ENCODE results near the gene KCNH2.
"Not testable (repeated sequence)": the region's sequence is repeated elsewhere in the genome, so short reads cannot be mapped to it uniquely, and the experiment has no call there.

The KCNH2 gene

GRCh38 chr7:150914966-150915365 lies 63.2 kb downstream of the KCNH2 start:
- no peak overlapping the region for H3K27ac ChIP-seq
- TF ChIP-seq CTCF (conservative IDR thresholded peaks at IDR 0.05): no peak

- no peak overlapping the region for H3K27ac ChIP-seq
- TF ChIP-seq CTCF (conservative IDR thresholded peaks at IDR 0.05): no peak
Measured at GRCh38 chr7:150914196-150914595, 63.9 kb downstream of the KCNH2 start.

- no peak for TF ChIP-seq CTCF (conservative IDR thresholded peaks at IDR 0.05)
- H3K27ac ChIP-seq: no peak overlapping the region
Measured at GRCh38 chr7:150912427-150912826, 65.7 kb downstream of the KCNH2 start.

GRCh38 chr7:150911590-150912267 lies 66.4 kb downstream of the KCNH2 start:
- H3K27ac ChIP-seq: no peak overlapping the region
- TF ChIP-seq CTCF (conservative IDR thresholded peaks at IDR 0.05): no peak

- H3K27ac ChIP-seq: no peak overlapping the region
- TF ChIP-seq CTCF (conservative IDR thresholded peaks at IDR 0.05): no peak
Measured at GRCh38 chr7:150910996-150911422, 67.1 kb downstream of the KCNH2 start.

- H3K27ac ChIP-seq: not testable (repeated sequence)
Measured at GRCh38 chr7:150910305-150910995, 67.7 kb downstream of the KCNH2 start.

- TF ChIP-seq CTCF (conservative IDR thresholded peaks at IDR 0.05): no peak
- no peak overlapping the region for H3K27ac ChIP-seq
Measured at GRCh38 chr7:150909200-150909995, 68.7 kb downstream of the KCNH2 start.

Data from VCaP (cell line).